NCI-H2196 treated with DMSO at 0.1 percent for 48 hours (cell line): ENCODE data around the gene QPRT.
"Not testable (repeated sequence)": the region's sequence is repeated elsewhere in the genome, so short reads cannot be mapped to it uniquely, and the experiment has no call there.

Source experiments
- DNase-seq: peaks from one replicate; lab custom pipeline; 2025; ENCODE audit not compliant: unreplicated experiment; lab: John Stamatoyannopoulos, UW

QPRT gene

DNA sequence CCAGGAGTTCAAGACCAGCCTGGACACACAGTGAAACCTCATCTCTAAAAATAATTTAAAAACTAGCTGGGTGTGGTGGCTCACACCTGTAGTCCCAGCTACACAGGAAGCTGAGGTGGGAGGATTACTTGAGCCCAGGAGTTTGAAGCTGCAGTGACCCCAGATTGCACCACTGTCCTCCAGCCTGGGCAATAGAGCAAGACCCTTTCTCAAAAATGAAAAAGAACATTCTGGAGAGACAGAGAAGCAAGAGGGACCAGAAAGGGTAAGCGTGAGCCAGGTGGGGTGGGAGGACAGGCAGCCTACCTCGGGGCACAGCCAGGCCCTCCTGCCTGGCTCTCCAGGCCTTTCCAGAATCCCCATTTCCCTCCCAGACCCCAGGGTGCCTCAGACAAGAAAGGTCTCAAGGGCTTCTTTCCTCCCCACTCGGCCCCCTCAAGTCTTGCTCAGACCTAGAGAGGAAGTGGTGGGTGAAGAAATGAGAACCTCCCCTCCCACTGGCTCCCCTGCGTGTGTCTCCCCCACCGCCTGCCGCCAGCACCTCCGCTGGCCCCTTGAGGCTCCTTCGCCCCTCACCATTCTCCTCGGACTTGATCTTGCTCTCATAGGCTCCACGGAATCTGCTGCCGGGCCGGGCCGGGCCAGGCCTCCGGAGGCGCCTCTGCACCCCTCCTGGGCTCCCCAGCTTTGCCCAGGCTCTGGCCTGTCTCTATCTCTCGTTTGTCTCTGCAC is 66.3 kb downstream of the QPRT start:
- no peak for DNase-seq

DNA sequence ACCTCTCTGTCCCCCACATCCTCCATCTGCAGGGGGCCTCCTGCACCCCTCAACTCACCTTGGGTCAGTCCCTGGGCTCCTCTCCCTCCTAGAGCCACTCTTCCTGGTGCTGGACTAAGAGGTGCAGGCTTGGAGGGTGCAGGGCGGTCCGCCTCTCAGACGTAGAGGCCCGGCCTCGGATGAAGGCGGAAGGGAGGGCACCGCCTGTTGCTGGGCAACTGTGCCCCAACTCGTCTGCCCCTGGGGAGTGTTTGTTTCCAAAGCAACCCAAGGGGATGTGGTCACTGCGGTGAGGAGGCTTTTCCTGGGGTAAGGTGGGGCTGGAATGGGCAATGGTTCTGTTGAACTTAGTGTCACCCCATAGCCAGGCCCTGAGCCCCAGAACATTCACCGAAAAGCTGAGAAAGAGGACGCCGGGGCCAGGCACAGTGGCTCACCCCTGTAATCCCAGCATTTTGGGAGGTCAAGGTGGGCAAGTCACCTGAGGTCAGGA is 66.9 kb downstream of the QPRT start, which contains the start of gene C16orf54:
Gene C16orf54 (minus strand): TSS at position 138 of the 493 bp plus-strand sequence. CDS start 1,039 bp downstream, outside the sequence.
- DNase-seq, result no peak

- not testable (repeated sequence) for DNase-seq
Observed at GRCh38 chr16:29746518-29746917, 67.5 kb downstream of the QPRT start.
